Hindlimb muscle (tissue), 1 donor: Measurements from ENCODE around the gene CLDN15. TPM values are rescaled to one million over a fixed set of nuclear protein-coding genes. Genes with fewer than 3 reads are reported as not detected.

Experiments used
- DNase-seq: peaks from one replicate; pipeline ENCODE4 v3.0.0-alpha.2; 2013
- polyA plus RNA-seq: library from polyadenylated mRNA; unstranded; fragments of 120-200 nt; gene quantifications from one replicate; pipeline ENCODE4 v1.2.1, GENCODE V29; 2013; ENCODE audit not compliant: insufficient read length

The CLDN15 gene
- polyA plus RNA-seq, 1 donor = 7.5 TPM

DNA sequence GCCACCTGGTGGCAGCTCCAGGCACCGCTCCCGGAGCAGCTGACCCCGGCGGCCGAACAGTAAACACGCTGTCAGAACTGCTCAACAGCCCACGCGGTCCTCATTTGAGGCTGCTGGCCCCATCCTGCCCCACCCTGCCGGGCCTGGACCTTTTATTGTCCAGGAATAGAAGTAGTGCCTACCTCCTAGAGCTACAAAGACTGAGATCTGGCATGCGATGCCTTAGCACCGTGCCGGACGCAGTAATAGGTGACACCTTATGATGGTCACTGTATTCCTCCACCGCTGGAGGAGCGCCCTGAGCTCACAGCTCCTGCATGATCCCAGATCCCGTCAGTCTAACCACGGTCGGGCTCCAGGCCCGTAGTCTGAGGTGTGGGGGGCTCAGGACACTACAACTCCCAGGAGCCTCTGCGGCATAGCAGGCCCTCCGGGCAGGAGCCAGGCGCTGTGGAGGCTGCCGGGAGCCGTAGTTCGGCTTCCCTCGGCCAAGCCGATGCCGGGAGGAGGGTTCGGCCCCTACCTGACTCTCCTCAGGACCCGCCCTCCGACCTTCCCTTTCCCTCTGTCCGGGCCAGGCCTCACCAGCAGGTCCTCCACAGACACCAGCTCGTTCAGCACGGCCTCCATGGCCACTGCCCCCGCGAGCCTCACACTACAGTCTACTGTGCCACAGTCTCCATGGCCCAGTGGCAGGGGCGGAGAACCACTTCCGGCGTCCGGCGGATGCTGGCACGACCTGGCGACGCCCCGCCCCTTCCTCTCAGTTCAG is 7.0 kb upstream of the CLDN15 start, which contains the start of gene FIS1:
TSS of gene FIS1 (minus strand) at position 707 of the 772 bp plus-strand sequence. CDS start at position 630, 77 bp downstream.
- DNase-seq = peak; percentile 92

DNA sequence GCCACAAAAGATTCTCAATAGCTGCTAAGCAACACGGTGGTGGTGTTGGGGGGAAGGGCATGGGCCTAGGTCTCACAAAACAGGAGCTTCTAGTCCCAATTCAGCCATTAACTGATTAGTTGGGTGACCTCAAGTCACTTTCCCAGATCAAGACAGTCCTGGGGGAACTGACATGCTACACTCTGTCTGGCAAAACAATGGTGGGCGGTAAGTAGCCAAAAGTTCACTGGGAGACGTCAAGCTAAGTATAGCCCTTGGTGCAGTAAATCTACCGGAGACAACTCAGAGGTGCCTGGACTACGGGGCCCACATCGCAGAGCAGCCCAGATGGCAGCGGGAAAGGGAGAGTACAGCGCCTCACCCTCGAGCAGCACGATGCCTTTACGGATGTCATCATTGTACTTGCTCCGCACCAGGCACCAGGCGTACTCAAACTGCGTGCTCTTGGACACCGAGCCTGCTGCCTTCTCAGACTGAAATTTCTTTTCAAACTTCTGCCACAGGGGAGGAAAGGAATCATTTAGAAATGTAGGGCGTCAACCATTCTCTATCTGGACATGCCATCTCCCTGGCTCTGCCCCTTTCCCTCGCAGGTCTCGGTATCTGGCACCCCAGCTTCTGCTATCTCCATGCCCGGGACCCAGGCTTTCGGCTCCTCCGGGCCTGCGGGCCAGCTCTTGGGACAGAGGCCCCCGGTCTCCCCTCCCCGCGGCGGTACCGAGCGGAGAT is 6.2 kb upstream of the CLDN15 start:
- no peak for DNase-seq

DNA sequence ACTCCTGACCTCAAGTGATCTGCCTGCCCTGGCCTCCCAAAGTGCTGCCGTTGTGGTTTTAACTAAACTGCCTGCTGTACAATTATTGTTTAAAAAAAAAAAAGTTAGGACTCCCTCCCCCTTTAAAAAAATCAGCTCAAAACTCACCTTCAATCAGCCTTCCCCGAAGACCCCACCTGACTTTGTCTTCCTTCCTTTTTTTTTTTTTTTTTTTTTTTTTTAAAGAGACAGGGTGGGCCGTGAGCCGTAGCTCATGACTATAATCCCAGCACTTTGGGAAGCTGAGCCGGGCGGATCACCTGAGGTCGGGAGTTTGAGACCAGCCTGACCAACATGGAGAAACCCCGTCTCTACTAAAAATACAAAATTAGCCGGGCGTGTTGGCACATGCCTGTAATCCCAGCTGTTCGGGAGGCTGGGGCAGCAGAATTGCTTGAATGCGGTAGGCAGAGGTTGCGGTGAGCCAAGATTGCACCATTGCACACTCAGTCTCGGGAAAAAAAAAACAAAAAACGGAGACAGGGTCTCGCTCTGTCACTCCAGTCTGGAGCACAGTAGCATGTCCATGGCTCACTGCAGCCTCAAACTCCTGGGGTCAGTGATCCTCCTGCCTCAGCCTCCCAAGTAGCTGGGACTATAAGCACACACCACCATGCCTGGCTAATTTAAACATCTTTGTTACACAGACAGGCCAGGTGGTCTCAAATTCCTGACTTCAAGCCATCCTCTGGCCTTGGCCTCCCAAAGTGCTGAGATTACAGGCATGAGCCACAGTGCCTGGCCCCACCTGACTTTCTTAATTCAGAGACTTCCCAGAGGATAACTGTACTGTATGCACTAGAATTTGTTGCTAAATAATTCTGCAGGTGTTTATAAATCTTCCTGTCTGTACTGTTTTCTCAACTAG is 4.1 kb upstream of the CLDN15 start:
- DNase-seq = no peak

DNA sequence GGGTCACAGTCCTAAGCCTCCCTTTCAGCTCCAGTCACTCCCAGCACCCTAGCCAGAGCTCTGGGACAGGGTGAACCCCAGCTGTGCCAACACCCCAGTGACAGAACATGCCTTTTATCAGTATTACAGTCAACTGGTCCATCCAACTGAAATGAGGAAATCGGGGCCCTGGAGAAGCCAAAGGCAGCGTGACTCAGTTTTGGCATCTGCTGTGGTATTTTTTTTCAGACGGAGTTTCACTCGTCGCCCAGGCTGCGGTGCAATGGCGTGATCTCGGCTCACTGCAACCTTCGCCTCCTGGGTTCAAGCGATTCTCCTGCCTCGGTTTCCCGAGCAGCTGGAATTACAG is 3.4 kb upstream of the CLDN15 start:
- no peak for DNase-seq

DNA sequence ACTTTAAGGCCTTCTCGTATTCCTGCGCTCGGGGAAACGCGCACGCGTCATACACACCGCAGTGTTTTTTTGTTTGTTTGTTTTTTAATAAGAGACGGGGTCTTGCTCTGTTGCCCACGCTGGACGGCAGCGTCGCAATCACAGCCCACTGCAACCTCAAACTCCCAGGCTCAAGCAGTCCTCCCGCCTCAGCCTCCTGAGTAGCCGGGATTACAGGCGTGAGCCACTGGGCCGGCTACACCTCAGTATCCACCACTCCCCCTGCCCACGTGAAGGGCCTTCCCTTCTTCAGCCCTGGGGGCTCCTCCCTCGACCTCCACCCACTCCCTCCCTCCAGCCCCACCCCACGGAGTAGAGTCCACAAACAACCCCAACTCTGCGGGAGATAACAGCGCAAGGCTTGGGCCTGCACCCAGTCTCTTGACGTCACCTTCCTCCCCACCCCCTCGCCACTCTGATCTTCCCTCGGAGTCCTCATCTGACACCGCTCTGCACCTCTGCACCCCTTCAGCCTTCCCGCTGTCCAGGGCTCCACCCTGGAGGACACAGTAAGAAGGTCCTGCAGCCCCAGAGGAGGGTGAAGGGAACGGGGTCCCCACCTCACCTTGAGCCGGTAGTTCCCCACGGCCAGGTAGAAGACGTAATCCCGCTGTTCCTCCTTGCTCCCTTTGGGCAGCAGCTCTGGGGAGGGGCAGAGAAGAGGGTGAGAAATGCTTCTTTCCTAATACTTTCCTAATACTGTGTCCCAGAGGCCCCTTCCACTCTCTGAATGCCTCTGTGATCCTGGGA is 2.8 kb upstream of the CLDN15 start:
- no peak for DNase-seq

DNA sequence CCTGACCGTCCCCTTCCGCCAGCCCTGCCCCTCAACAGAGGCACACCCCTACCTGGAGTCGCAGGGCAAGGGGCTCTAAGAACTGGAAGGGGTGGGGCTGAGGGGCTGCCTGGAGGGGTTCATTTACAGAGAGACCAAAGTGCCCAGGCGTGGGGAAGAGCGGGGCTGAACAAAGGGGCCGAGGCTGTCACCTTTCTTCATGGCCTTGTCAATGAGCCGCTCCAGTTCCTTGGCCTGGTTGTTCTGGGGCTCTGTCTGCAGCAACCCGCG is 2.3 kb upstream of the CLDN15 start:
- no peak for DNase-seq

DNA sequence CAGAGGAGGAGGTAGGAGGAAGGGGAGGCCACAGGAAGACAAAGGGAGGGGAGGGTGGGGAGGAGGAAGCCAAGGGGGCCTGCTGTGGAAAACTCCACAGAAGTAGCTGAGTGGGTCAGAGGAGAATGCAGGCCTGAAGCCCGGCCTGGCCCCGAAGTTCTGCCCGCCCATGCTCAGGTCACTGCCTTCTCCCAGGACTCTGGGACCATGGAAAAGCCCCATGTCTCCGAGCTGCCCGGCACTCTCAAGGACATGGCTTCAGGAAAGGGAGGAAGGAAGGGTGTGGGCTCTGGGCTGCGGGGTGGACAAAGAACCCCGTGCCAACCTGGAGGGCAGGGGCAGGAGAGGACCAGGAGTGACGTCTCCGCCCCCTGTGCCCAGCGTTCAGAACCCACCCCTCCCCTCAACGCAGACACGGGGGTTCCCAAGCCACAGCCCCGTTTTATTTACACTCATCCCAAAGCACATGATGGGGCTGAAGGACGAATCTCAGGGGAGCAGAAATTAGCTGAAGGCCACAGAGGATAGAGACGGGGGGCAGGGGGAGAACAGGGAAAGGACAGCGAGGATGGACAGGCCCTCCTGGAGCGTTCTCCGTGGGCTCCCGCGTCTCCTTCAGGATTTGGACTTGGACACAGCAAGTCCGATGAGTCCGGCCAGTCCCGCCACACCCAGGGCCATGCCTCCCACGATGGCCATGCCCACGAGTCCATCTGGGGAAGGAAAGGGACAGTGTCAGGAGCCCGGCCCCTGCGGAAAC is 1.8 kb upstream of the CLDN15 start:
- no peak for DNase-seq

DNA sequence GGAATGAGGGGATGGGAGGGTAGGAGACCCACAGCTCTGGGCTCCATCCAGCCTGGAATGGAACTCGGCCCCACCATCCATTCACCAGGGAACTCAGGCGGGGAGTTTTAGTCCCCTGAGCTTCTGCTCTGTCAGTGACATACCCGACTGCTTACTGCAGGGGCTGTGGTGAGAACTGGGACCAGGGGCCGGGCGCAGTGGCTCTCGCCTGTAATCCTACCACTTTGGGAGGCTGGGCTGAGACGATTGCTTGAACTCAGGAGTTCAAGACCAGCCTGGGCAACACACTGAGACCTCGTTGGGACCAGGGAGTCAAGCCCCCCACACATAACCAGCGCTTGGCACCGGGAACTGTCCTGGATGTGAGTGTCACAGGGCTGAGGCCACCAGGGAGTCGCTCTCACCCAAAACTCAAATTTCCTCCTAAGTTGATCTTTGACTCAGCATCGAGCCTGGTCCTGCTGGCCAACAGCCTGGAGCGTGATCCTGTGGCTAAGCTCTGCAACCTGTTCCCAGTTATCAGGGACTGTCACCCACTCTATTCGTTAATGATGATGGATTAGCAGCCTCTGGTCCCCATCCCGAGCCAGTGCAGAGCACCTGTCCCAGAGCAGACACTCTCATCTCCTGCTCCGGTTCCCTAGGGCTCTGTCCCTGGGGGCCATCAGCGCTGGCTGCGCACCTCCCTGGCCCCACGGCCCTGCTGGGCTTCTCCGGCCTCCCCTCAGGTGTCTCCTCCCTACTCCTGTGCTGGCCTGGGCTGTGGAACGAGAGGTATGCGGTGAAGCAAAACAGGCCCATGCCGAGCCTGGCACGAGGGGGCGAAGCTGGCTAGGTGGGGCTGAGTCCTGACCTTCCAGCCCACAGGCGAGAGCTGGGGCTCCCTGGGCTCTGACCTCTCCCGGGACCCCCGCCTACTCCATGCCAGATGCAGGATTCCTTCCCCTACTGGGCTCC is 902 bp upstream of the CLDN15 start:
- DNase-seq = no peak

DNA sequence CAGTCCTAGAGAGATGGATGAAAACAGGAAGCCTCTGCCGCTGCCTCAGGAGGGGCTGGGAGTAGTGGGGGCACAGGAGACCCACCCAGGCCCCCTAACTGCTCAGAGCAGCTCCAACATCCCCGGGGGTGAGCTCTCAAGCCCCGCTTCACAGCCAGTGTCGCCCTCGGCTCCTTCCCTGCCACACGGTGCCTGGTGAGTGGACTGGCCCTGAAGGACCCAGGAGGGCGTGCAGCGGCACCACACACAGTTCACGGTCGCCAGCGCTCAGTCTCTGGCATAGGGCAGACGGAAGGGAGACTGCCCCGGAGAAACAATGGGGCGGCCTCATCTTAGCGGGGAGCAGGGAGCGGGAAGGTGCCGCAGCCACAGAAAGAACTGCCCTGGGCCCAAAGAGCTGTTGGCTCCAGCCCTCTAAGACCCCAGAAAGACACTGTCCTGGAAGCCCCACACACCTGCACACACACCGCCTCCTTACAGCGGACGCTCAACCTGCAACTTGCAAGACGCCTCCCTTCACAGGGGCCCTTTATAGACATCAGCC is 1.2 kb downstream of the CLDN15 start:
- no peak for DNase-seq

DNA sequence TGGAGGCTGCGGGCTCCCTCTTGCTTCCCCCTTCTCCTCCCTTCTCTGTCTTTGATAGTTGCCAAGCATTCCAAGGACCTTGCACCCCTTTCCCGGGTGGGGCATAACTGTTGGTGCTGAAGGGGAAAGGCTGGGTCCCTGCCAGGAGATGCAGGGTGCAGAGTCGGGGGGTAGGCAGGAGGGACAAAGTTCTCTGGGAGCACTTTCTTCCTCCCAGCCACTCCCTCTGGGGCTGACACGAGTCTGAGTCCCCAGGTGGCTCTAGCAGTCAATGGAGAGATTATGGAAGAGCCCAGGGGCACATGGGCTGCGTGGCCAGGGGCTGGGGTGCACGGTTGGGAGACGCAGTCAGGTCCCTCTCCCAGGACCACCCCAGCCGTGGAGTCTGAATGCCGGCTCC is 2.1 kb downstream of the CLDN15 start:
- DNase-seq = no peak

DNA sequence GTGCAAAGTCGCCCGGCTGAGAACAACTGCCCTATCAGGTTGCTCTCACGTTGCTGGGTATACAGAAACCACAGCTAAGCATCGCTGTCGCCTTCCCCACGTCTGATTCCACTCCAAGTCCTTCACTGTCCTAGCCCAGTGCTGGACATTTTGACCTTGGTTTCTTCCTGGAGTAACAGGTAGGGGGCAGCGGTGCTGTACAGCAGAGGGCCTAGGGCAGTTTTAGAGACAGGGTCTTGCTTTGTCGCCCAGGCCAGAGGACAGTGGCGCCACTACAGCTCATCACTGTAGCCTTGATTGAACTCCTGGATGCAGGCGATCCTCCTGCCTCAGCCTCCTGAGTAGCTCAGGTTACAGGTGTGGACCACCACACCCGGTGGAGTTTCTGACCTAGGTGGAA is 2.6 kb downstream of the CLDN15 start:
- DNase-seq = no peak

DNA sequence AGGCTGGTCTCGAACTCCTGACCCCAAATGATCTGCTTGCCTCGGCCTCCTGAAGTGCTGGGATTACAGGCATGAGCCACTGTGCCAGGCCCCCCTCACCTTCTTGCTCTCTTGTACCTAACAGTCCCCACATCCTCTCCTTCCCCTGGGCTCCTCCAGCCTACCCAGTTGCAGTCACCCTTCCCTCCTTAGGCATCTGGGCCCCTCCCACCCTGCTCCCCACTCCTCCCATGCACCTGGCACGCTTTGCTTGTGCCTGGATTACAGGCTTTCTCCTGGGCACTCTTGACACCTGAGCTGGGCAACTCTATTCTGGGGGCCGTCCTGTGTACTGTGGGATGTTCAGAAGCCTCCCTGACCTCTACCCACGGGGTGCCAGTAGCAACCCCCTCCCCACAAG is 3.0 kb downstream of the CLDN15 start:
- no peak for DNase-seq

DNA sequence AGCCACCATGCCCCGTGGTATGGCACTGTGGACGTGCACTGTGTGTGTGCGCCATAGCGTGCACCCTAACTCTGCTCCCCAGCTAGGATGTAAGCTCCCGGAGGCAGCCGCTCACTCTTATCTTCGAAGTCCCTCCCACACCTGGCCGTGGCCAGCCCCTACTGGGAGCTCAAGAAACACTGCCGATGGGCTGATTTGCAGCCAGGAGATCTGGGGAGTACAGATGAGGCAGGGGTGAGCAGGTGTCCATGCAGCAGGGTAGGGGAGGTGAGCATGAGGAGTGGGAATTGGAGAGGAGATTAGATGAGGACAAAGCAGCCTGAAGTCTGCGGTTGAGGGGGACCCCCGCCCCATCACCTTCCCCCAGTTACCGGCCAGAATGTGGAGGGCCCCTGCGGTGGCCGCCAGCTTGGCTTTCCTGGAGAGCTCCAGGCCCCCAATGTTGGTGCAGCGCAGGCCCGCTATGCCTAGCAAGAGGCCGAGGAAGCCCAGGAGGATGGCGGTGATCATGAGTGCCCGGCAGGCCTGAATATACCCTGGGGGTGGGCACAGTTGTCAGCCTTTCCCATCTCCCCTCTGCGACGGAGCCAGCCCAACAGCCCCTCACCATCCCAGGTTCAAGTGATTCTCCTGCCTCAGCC is 3.6 kb downstream of the CLDN15 start:
- no peak for DNase-seq

DNA sequence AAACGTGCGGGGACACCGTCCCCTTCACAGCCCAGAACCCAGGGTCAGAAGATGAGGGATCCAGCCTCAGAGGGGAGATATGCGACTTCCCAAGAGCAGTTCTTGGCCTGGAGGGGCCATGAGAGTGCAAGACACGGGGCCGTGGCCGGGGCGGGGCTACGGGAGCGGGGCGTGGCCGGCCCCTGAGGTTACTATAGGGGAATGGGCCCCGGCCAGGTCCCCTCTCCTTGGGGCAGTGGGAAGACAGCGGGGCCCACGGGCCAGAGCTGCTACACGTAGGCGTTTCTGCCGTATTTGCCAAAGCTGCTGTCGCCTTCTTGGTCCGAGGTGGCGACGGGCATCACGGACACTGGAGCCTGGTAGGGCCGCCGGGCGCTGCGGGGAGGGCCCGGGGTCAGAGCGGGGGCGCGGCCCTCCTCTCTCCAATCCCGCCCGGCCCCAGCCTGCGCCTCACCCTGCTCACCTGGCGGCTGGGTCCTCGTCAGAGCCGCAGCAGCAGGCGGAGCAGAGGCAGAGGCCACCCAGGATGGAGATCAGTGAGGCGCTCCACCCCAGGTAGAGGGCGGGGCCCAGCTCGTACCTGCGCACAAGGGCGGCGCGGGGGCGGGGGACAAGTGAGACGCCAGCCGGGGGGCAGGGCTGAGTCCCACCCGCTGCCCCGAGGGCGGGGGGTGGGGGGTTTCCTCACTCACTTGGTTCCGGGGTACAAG is 5.3 kb downstream of the CLDN15 start:
- no peak for DNase-seq

DNA sequence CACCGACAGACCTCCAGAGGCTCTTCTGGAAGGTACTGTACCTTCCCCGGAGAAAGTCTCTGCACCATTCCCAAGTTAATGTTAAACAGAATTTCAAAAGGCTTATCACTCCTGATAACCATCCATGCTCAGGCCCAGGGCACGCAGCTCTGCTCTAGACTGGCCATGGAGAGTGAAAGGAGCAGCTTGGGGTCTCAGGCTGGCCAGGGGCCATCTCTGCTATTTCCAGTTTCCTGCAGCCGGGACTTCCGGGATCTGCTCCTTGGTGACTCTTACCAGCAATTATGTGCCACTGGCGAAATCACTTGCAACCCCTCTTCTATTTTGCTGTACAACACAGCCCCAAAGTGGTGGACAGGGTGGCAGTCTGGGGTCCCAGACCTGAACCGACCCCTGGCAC is 6.0 kb downstream of the CLDN15 start:
- DNase-seq = no peak

DNA sequence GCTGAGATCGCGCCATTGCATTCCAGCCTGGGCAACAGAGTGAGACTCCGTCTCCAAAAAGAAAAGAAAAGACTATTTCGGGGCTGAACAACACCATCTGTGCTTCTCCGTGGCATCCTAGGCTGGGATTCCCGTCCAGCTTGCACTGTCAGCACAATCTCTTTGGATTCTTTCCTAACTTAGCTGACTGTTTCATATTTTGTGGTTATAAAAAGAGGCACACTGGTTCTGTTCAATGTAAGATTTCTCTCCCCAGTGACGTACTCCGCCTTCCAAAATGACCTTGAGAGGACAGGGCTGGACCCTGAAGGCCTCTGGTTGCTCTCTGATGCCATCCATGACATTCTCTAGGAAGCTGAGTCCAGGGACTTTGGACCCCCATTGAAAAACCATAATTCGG is 10.9 kb downstream of the CLDN15 start:
- DNase-seq = no peak

DNA sequence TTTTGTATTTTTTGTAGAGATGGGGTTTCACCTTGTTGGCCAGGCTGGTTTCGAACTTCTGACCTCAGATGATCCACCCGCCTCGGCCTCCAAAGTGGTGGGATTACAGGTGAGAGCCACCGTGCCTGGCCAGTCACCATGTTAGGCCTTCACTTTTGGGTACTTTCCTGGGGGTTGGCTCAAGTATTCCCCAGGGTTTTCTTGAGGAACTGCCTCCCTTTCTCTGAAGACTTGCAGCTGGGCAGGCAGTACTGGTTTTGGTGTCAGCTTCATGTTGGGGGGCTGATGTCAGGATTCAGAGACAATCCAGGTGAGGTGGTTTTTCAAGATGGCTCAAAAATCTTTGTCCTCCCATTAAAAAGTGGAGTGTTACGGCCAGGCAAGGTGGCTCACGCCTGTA is 12.0 kb downstream of the CLDN15 start:
- DNase-seq = no peak

DNA sequence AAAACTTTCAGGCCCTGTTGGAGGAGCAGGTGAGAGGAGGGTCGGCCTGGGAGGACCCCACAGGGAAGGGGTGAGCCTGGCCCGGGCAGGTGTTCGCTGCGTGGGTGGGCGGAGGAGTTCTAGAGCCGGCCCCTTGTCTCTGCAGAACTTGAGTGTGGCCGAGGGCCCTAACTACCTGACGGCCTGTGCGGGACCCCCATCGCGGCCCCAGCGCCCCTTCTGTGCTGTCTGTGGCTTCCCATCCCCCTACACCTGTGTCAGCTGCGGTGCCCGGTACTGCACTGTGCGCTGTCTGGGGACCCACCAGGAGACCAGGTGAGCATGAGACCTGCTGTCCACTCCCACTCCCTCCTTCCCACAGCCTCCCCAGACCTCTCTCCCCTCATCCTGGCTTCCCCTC is 14.1 kb downstream of the CLDN15 start:
- no peak for DNase-seq

DNA sequence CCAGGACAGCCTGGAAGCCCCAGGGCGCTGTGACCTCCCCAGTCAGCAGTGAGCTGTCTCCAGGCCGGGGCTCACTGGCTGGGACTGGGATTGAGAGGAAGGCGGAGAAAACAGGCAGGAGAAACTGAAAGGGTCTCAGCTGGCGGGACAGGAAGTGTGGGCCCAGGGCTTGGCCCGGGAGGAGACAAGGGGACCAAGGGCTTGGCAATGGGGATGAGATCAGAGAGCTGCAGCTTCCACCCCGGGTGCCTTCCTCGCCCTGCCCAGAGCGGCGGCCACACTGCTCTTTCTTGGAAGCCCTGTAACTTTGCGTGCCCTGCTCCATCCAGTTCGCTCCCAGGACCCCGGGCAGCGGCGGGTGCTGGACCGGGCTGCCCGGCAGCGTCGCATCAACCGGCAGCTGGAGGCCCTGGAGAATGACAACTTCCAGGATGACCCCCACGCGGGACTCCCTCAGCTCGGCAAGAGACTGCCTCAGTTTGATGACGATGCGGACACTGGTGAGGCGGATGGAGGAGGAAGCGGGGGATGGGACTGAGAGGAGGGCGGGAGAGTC is 15.2 kb downstream of the CLDN15 start:
- no peak for DNase-seq
